PC-3 (cell line): ENCODE results near the gene USP15. TPM values are rescaled to one million over a fixed set of nuclear protein-coding genes. Genes with fewer than 3 reads are reported as not detected.

ENCODE experiments used
- ATAC-seq: fragments of 200-7000 bp; cut with Tn5 transposase; 2 replicates; pipeline ENCODE4 v1.9.1; 2020; ENCODE audit warnings: mild to moderate bottlenecking, moderate library complexity
- BruUV-seq: library from RNA; stranded (reverse); fragments of 400-500 nt; replicated peaks from 2 replicates; lab custom pipeline; 2021; lab: Mats Ljungman, UMichigan
- CTCF ChIA-PET: fragments of 300-600 bp; sonication (Branson Sonifier 250); formaldehyde crosslinking; loops from one replicate; lab custom pipeline; 2022; ENCODE audit warnings: antibody characterized with exemption; lab: Charles Lee
- POLR2A ChIA-PET: fragments of 300-600 bp; sonication (Branson Sonifier 250); formaldehyde crosslinking; loops from one replicate; lab custom pipeline; 2022; ENCODE audit warnings: antibody characterized with exemption; ENCODE audit not compliant: unreplicated experiment; lab: Charles Lee
- DNase-seq: peaks from one replicate; pipeline ENCODE4 v3.0.0-alpha.2; 2015
- H2AFZ ChIP-seq: fragments of 300-600 bp; sonication (generic); 2 replicates; pipeline ENCODE4 v1.6.0; 2016; ENCODE audit warnings: antibody characterized with exemption, low read length
- H3F3A ChIP-seq: fragments of 300-600 bp; sonication (generic); one replicate; pipeline ENCODE4 v1.6.0; 2017; ENCODE audit warnings: antibody characterized with exemption, low read length, control low read depth, mild to moderate bottlenecking; ENCODE audit not compliant: unreplicated experiment
- H3K27ac ChIP-seq: fragments of 300-600 bp; sonication (generic); 2 replicates; pipeline ENCODE4 v1.5.1; 2016; ENCODE audit warnings: mild to moderate bottlenecking, low read length
- H3K27me3 ChIP-seq: fragments of 300-600 bp; sonication (generic); 2 replicates; pipeline ENCODE4 v1.6.1; 2016; ENCODE audit warnings: low read length, mixed read lengths
- H3K36me3 ChIP-seq: fragments of 300-600 bp; sonication (generic); 2 replicates; pipeline ENCODE4 v1.6.1; 2016; ENCODE audit warnings: low read depth, mixed run types, low read length, mixed read lengths
- H3K4me1 ChIP-seq: fragments of 300-600 bp; sonication (generic); 2 replicates; pipeline ENCODE4 v1.5.1; 2016; ENCODE audit warnings: low read length; ENCODE audit not compliant: insufficient read depth
- H3K4me2 ChIP-seq: fragments of 300-600 bp; sonication (generic); 2 replicates; pipeline ENCODE4 v1.6.0; 2016; ENCODE audit warnings: low read length
- H3K4me3 ChIP-seq: fragments of 300-600 bp; sonication (generic); 2 replicates; pipeline ENCODE4 v1.5.1; 2016; ENCODE audit warnings: mild to moderate bottlenecking, low read length, mixed read lengths
- H3K79me2 ChIP-seq: fragments of 300-600 bp; sonication (generic); 2 replicates; pipeline ENCODE4 v1.6.1; 2017; ENCODE audit warnings: low read length, mixed read lengths
- H3K9ac ChIP-seq: fragments of 300-600 bp; sonication (generic); 2 replicates; pipeline ENCODE4 v1.6.0; 2016; ENCODE audit warnings: mild to moderate bottlenecking, low read length
- H3K9me2 ChIP-seq: fragments of 300-600 bp; sonication (generic); replicated peaks from 2 replicates; pipeline ENCODE4 v1.6.1; 2016; ENCODE audit warnings: mixed run types, low read length, mixed read lengths
- H3K9me3 ChIP-seq: fragments of 300-600 bp; sonication (generic); 2 replicates; pipeline ENCODE4 v1.6.1; 2016; ENCODE audit warnings: low read length, mixed read lengths
- H4K20me1 ChIP-seq: fragments of 300-600 bp; sonication (generic); 2 replicates; pipeline ENCODE4 v1.6.1; 2016; ENCODE audit warnings: low read length, mixed read lengths
- EZH2 ChIP-seq: fragments of 300-600 bp; sonication (generic); IDR thresholded peaks from one replicate; pipeline ENCODE4 v1.6.1; 2017; ENCODE audit warnings: antibody characterized with exemption, mild to moderate bottlenecking, low read length; ENCODE audit not compliant: unreplicated experiment
- EZH2phosphoT487 ChIP-seq: fragments of 300-600 bp; sonication (generic); IDR thresholded peaks from 2 replicates; pipeline ENCODE4 v1.6.1; 2018; ENCODE audit warnings: mild to moderate bottlenecking, antibody characterized with exemption, low read length, borderline replicate concordance
- intact Hi-C: fragments of 100-400 bp; cut with micrococcal nuclease; formaldehyde crosslinking; loops from 2 replicates; pipeline ENCODE4 v1.9.0; 2023
- total RNA-seq: library from RNA; depleted of rRNA; stranded (reverse); fragments of >200 nt; gene quantifications from 2 replicates; pipeline ENCODE4 v1.2.3, GENCODE V29; 2014
- TF ChIP-seq, protein P1 (sequence below): fragments of 300-600 bp; sonication (generic); conservative IDR thresholded peaks from 2 replicates; pipeline ENCODE4 v1.5.1; 2017; ENCODE audit warnings: antibody characterized with exemption, low read depth, mild to moderate bottlenecking, low read length

USP15 gene
- total RNA-seq, 1 experiment from 2014 or later: 46.1 TPM

DNA sequence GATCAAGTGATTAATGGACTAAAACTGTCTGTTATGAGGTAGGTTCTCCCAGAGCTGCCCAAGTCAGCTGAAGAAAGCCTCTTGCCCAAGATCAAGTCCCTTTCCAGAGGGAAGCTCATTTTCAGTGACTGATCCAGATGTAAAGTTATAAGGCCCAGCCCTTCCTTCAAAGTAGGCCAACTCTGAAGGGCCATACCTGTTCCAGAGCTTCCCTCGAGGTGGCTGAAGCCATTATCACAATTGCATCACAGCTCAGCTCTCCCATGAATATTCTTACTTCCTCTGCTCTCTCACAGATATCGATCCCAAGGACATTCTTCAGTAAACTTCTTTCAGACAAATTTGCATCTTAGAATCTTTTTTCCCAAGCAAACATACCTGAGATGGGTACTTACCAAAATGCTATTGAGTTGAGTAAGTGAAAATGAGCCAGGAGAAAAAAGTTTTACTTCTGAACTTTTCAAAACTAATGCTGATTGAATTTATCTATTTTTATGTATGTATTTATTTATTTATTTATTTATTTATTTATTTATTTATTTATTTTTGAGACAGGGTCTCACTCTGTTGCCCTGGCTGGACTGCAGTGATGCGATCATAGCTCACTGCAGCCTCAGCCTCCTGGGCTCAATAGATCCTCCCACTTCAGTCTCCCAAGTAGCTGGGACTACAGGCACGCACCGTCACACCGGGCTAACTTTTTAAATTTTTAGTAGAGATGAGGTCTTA is 42.6 kb upstream of the USP15 start:
- H3K9ac ChIP-seq: no peak overlapping the region
- no peak for DNase-seq
- peaks cover 6% of the 10 kb centered on the region; the same call in 1 of the 2 replicates for H3K4me1 ChIP-seq
- POLR2A ChIA-PET: interaction anchor here (0.7 kb wide), 1 partner anchor 630 kb away, joined by 4 read pairs; no protein-coding TSS in a partner anchor
- no peak overlapping the region for H2AFZ ChIP-seq
- CTCF ChIA-PET: no interaction called here
- intact Hi-C loops: no loop called here
- no peaks in the 10 kb centered on the region for H3K79me2 ChIP-seq
- BruUV-seq: no TSS peak
- H3K9me2 ChIP-seq: no peaks in the 10 kb centered on the region
- H3K27me3 ChIP-seq: peaks cover 9% of the 10 kb centered on the region
- H3K4me3 ChIP-seq: no peak overlapping the region
- TF ChIP-seq EZH2: no peak
- TF ChIP-seq, protein P1, sequence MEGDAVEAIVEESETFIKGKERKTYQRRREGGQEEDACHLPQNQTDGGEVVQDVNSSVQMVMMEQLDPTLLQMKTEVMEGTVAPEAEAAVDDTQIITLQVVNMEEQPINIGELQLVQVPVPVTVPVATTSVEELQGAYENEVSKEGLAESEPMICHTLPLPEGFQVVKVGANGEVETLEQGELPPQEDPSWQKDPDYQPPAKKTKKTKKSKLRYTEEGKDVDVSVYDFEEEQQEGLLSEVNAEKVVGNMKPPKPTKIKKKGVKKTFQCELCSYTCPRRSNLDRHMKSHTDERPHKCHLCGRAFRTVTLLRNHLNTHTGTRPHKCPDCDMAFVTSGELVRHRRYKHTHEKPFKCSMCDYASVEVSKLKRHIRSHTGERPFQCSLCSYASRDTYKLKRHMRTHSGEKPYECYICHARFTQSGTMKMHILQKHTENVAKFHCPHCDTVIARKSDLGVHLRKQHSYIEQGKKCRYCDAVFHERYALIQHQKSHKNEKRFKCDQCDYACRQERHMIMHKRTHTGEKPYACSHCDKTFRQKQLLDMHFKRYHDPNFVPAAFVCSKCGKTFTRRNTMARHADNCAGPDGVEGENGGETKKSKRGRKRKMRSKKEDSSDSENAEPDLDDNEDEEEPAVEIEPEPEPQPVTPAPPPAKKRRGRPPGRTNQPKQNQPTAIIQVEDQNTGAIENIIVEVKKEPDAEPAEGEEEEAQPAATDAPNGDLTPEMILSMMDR: no peak
- TF ChIP-seq EZH2phosphoT487: no peak
- H3F3A ChIP-seq: no peaks in the 10 kb centered on the region
- H3K4me2 ChIP-seq: no peak overlapping the region
- no peak overlapping the region for H3K27ac ChIP-seq
- no peaks in the 10 kb centered on the region for H4K20me1 ChIP-seq
- no peak for ATAC-seq
- no peaks in the 10 kb centered on the region for H3K9me3 ChIP-seq
- no peaks in the 10 kb centered on the region for H3K36me3 ChIP-seq

DNA sequence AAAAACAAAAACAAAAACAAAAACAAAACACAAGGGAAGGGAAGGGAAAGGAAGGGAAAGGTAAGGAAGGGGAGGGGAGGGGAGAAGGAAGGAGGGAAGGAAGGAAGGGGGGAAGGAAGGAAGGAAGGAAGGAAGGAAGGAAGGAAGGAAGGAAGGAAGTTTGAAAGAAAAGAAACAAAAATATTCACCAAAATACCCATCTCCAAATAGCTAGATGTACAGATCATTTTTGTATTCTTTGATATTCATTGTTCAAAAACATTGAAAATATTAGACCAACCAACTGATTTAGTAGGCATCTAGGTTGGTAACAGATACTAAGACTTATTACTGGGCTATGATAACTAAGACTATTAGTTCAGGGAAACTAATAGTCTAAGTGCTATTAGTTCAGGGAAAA is 39.1 kb upstream of the USP15 start:
- Histone ChIP-seq H3K9me3 (no peaks in the 10 kb centered on the region), H3K4me3 (no peak overlapping the region), H3K4me1 (0 out of 2 replicates have a peak, but pooled peaks cover under 1% of the 10 kb centered on the region), H3K27ac (no peak overlapping the region), H3K9me2 (no peaks in the 10 kb centered on the region), H3K9ac (no peak overlapping the region), H2AFZ (no peak overlapping the region), H3F3A (no peaks in the 10 kb centered on the region), H3K27me3 (peaks cover 9% of the 10 kb centered on the region), H4K20me1 (no peaks in the 10 kb centered on the region), H3K4me2 (no peak overlapping the region), H3K36me3 (no peaks in the 10 kb centered on the region), H3K79me2 (no peaks in the 10 kb centered on the region)
- CTCF ChIA-PET: no interaction called here
- BruUV-seq: no TSS peak
- POLR2A ChIA-PET: no interaction called here
- ATAC-seq (no peak), DNase-seq (no peak)
- intact Hi-C loops: no loop called here
- TF ChIP-seq EZH2 (no peak), EZH2phosphoT487 (no peak)
- TF ChIP-seq, protein P1: no peak

DNA sequence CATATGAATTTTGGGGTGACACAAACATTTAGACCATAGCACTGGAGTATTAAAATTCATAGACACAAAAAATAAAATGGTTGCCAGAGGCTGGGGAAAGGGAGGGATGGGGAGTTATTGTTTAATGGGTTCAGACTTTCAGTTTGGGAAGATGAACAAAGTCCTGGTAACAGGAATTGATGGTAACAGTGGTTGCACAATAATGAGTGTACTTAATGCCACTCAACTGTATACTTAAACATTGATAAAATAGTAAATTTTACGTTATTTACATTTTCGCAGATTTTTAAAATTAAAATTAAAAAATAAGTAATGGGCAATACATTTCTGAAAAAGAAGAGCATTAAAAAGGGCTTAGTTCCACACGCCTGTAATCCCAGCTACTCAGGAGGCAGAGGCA is 35.6 kb upstream of the USP15 start:
- Histone ChIP-seq H3K79me2 (no peaks in the 10 kb centered on the region), H2AFZ (no peak overlapping the region), H3K4me2 (no peak overlapping the region), H3K9me3 (no peaks in the 10 kb centered on the region), H4K20me1 (no peaks in the 10 kb centered on the region), H3K9me2 (no peaks in the 10 kb centered on the region), H3K4me3 (no peak overlapping the region), H3K27me3 (peaks cover 4% of the 10 kb centered on the region; the same call in 1 of the 2 replicates), H3K27ac (no peak overlapping the region), H3F3A (no peaks in the 10 kb centered on the region), H3K36me3 (no peaks in the 10 kb centered on the region), H3K9ac (no peak overlapping the region), H3K4me1 (no peaks in the 10 kb centered on the region)
- DNase-seq: no peak
- ChIA-PET POLR2A (no interaction called here), CTCF (no interaction called here)
- no TSS peak for BruUV-seq
- TF ChIP-seq EZH2phosphoT487: no peak
- TF ChIP-seq EZH2: no peak
- TF ChIP-seq, protein P1: no peak
- intact Hi-C loops: no loop called here
- no peak for ATAC-seq
